ENCODE data around the gene PEX14. TPM values are rescaled to one million over a fixed set of nuclear protein-coding genes. Genes with fewer than 3 reads are reported as not detected.

The PEX14 gene
- total and polyA plus RNA-seq, 9 of the 15 experiments (the other 6 are each of a cell fraction or from before 2014, with no cell fraction given), result 2.6 to 45.7 (median 22.7) TPM

GRCh38 chr1:10510520-10511493 lies 36.1 kb downstream of the PEX14 start (continued):
- TF ChIP-seq BCLAF1 (IDR thresholded peaks at IDR 0.05; ENCODE audit: borderline replicate concordance in 1 of 2, control insufficient read depth in 1 of 2, low read depth in 2 of 2, low read length in 1 of 2), result no peak
- no peak for TF ChIP-seq MEF2D (tag; conservative IDR thresholded peaks at IDR 0.05; ENCODE audit: low read depth)
- TF ChIP-seq HMGXB4 (CRISPR knock-in tag; IDR thresholded peaks at IDR 0.05), result no peak
- peak; percentile 73 for TF ChIP-seq GABPA (tag; conservative IDR thresholded peaks at IDR 0.05; ENCODE audit: low read depth)
- no peak for TF ChIP-seq OTX1 (CRISPR knock-in tag; IDR thresholded peaks at IDR 0.05)
- TF ChIP-seq ZNF311 (CRISPR knock-in tag; IDR thresholded peaks at IDR 0.05), result no peak
- TF ChIP-seq CAMTA2 (CRISPR knock-in tag; conservative IDR thresholded peaks at IDR 0.05), result no peak
- no peak for TF ChIP-seq HSF4 (CRISPR knock-in tag; IDR thresholded peaks at IDR 0.05; ENCODE audit: borderline replicate concordance)
- peak; percentile 64 for TF ChIP-seq NFE2 (IDR thresholded peaks at IDR 0.05; ENCODE audit: low read depth)
- TF ChIP-seq ZNF785 (CRISPR knock-in tag; IDR thresholded peaks at IDR 0.05), result no peak
- no peak for TF ChIP-seq PURB (CRISPR knock-in tag; IDR thresholded peaks at IDR 0.05; ENCODE audit: low read depth)
- no peak for TF ChIP-seq POLR3G (IDR thresholded peaks at IDR 0.05; ENCODE audit: extremely low read depth, insufficient read length, insufficient replicate concordance)
- no peak for TF ChIP-seq HBP1 (CRISPR knock-in tag; IDR thresholded peaks at IDR 0.05)
- TF ChIP-seq BMI1 (IDR thresholded peaks at IDR 0.05; ENCODE audit: low read length), result no peak
- no peak for TF ChIP-seq SRSF9 (IDR thresholded peaks at IDR 0.05; ENCODE audit: borderline replicate concordance, low read depth, low read length)
- peak; percentile 24; the same call in 1 of the 2 replicates for TF ChIP-seq ZNF584 (CRISPR knock-in tag; IDR thresholded peaks at IDR 0.05; ENCODE audit: low read depth)
- 0 out of 2 replicates have a peak, but pooled peaks have one; percentile 51 for TF ChIP-seq ZNF57 (CRISPR knock-in tag; IDR thresholded peaks at IDR 0.05)
- TF ChIP-seq SIN3B (IDR thresholded peaks at IDR 0.05; ENCODE audit: low read depth), result no peak
- no peak for TF ChIP-seq MCM5 (IDR thresholded peaks at IDR 0.05; ENCODE audit: low read depth)
- no peak for TF ChIP-seq FIP1L1 (IDR thresholded peaks at IDR 0.05; ENCODE audit: low read depth, low read length, poor library complexity, severe bottlenecking)
- no peak; the same call in 1 of the 2 replicates for TF ChIP-seq NR2C2 (CRISPR knock-in tag; IDR thresholded peaks at IDR 0.05)
- TF ChIP-seq NR2C2 (tag; IDR thresholded peaks at IDR 0.05), result no peak
